GM21390 (cell line): ENCODE results near the gene PRELID1.

ENCODE experiments used
- ATAC-seq: cut with Tn5 transposase; IDR thresholded peaks from one replicate; pipeline ENCODE4 v1.9.1; 2021; ENCODE audit not compliant: unreplicated experiment

Gene PRELID1

GRCh38 chr5:177355868-177356168 lies 52.2 kb downstream of the PRELID1 start:
- ATAC-seq, result no peak
